H1 (cell line): ENCODE results near the gene TBX21. TPM values are rescaled to one million over a fixed set of nuclear protein-coding genes. Genes with fewer than 3 reads are reported as not detected.

Experiments used
- CTCF ChIA-PET: fragments of 300-600 bp; sonication (Branson Sonifier 250); formaldehyde crosslinking; loops from one replicate; lab custom pipeline; 2021; ENCODE audit not compliant: partially characterized antibody; lab: Charles Lee
- POLR2A ChIA-PET: fragments of 300-600 bp; sonication (Branson Sonifier 250); formaldehyde crosslinking; loops from one replicate; lab custom pipeline; 2021; ENCODE audit warnings: inconsistent platforms; ENCODE audit not compliant: partially characterized antibody; lab: Charles Lee
- DNase-seq, 2 experiments: peaks; one replicate each; pipeline versions ENCODE4 v3.0.0 to v3.0.0-alpha.2; 2010 to 2022; ENCODE audit warnings: low spot score in 2 of 2, low read depth in 1 of 2, mixed read lengths in 1 of 2
- FAIRE-seq: peaks from 2 replicates; lab custom pipeline; 2011; peaks lifted over from hg19 to GRCh38; lab: Jason Lieb, UNC
- H2AFZ ChIP-seq: 2 replicates; pipeline ENCODE4 v1.8.1; 2012; ENCODE audit warnings: low read length, inconsistent platforms
- H2AK5ac ChIP-seq: 2 replicates; pipeline ENCODE4 v1.6.1; 2013; ENCODE audit warnings: low read depth, low read length
- H2BK120ac ChIP-seq: replicated peaks from 2 replicates; pipeline ENCODE3; 2013; ENCODE audit warnings: low read depth, low read length, inconsistent platforms
- H2BK12ac ChIP-seq: 2 replicates; pipeline ENCODE4 v1.6.1; 2013; ENCODE audit warnings: low read depth, low read length
- H2BK15ac ChIP-seq: 2 replicates; pipeline ENCODE4 v1.6.1; 2013; ENCODE audit warnings: low read length
- H2BK20ac ChIP-seq: 2 replicates; pipeline ENCODE4 v1.6.1; 2013; ENCODE audit warnings: low read length
- H2BK5ac ChIP-seq: 2 replicates; pipeline ENCODE4 v1.6.1; 2013; ENCODE audit warnings: low read depth, low read length
- H3K14ac ChIP-seq: 2 replicates; pipeline ENCODE4 v1.6.1; 2013; ENCODE audit warnings: inconsistent platforms; ENCODE audit not compliant: insufficient read length
- H3K18ac ChIP-seq: 2 replicates; pipeline ENCODE4 v1.6.1; 2013; ENCODE audit warnings: low read length; ENCODE audit errors: extremely low read depth
- H3K23ac ChIP-seq: 2 replicates; pipeline ENCODE4 v1.6.1; 2013; ENCODE audit warnings: inconsistent platforms; ENCODE audit not compliant: insufficient read length
- H3K23me2 ChIP-seq: 2 replicates; pipeline ENCODE4 v1.6.1; 2013; ENCODE audit warnings: low read depth, low read length
- H3K27ac ChIP-seq: 2 replicates; pipeline ENCODE4 v1.6.1; 2011; ENCODE audit warnings: low read depth, low read length, inconsistent platforms
- H3K27me3 ChIP-seq, 4 experiments: replicated peaks in 1 of 4; 1 replicate in 1 of 4; 2 replicates in 3 of 4; pipeline versions ENCODE4 v1.6.1 to v1.8.1; 2011 to 2013; ENCODE audit warnings: low read length in 3 of 4, mild to moderate bottlenecking in 3 of 4, inconsistent platforms in 2 of 4, mixed read lengths in 2 of 4, moderate library complexity in 1 of 4; ENCODE audit not compliant: control insufficient read depth in 3 of 4, insufficient read depth in 3 of 4; ENCODE audit errors: extremely low read depth in 1 of 4
- H3K36me3 ChIP-seq, 4 experiments: 2 replicates each; pipeline versions ENCODE4 v1.6.1 to v1.8.1; 2011 to 2013; ENCODE audit warnings: mild to moderate bottlenecking in 4 of 4, low read length in 3 of 4, moderate library complexity in 2 of 4, control low read depth in 1 of 4, inconsistent platforms in 1 of 4; ENCODE audit not compliant: insufficient read depth in 4 of 4, control insufficient read depth in 2 of 4
- H3K4ac ChIP-seq: replicated peaks from 2 replicates; pipeline ENCODE3; 2013; ENCODE audit warnings: low read length, low read depth, mixed read lengths, inconsistent platforms; ENCODE audit not compliant: insufficient read length
- H3K4me1 ChIP-seq, 4 experiments: replicated peaks in 1 of 4; 1 replicate in 1 of 4; 2 replicates in 3 of 4; pipeline versions ENCODE4 v1.6.1 to v1.8.1; 2011 to 2013; ENCODE audit warnings: low read length in 3 of 4, inconsistent platforms in 2 of 4, mixed read lengths in 1 of 4; ENCODE audit not compliant: insufficient read depth in 4 of 4, control insufficient read depth in 3 of 4
- H3K4me2 ChIP-seq, 2 experiments: 2 replicates each; pipeline versions ENCODE4 v1.6.1 to v1.8.1; 2011 to 2013; ENCODE audit warnings: low read depth in 2 of 2, low read length in 2 of 2, control low read depth in 1 of 2, inconsistent platforms in 1 of 2, mild to moderate bottlenecking in 1 of 2; ENCODE audit not compliant: insufficient read depth in 1 of 2
- H3K4me3 ChIP-seq, 4 experiments: fragments of 200-600, 300-600 bp in 1 of 4; sonication (generic), shearing (Covaris generic), sonication (Bioruptor Twin) in 1 of 4; 2 replicates each; pipeline versions ENCODE4 v1.5.1 to v1.8.1; 2011 to 2016; ENCODE audit warnings: low read length in 4 of 4, low read depth in 3 of 4, control low read depth in 2 of 4, inconsistent platforms in 2 of 4, mild to moderate bottlenecking in 2 of 4, mixed read lengths in 1 of 4, moderate library complexity in 1 of 4; ENCODE audit not compliant: insufficient read depth in 2 of 4; ENCODE audit errors: extremely low read depth in 1 of 4
- H3K56ac ChIP-seq: replicated peaks from 2 replicates; pipeline ENCODE3; 2013; ENCODE audit warnings: low read depth, mild to moderate bottlenecking, mixed read lengths, low read length, inconsistent platforms; ENCODE audit not compliant: insufficient read length
- H3K79me1 ChIP-seq: 2 replicates; pipeline ENCODE4 v1.6.1; 2013; ENCODE audit warnings: low read depth, low read length, control low read depth
- H3K79me2 ChIP-seq, 2 experiments: 2 replicates each; pipeline versions ENCODE4 v1.6.1 to v1.8.1; 2012 to 2013; ENCODE audit warnings: low read length in 2 of 2, mild to moderate bottlenecking in 2 of 2, inconsistent platforms in 1 of 2; ENCODE audit not compliant: insufficient read depth in 2 of 2, control insufficient read depth in 1 of 2
- H3K9ac ChIP-seq, 4 experiments: replicated peaks in 1 of 4; 1 replicate in 1 of 4; 2 replicates in 3 of 4; pipeline versions ENCODE4 v1.6.1 to v1.8.1; 2011 to 2013; ENCODE audit warnings: low read depth in 3 of 4, low read length in 3 of 4, control low read depth in 2 of 4, mild to moderate bottlenecking in 2 of 4, moderate library complexity in 2 of 4, inconsistent platforms in 1 of 4; ENCODE audit errors: extremely low read depth in 1 of 4
- H3K9me3 ChIP-seq, 2 experiments: 2 replicates each; pipeline versions ENCODE4 v1.6.1 to v1.8.1; 2012 to 2013; ENCODE audit warnings: mild to moderate bottlenecking in 2 of 2, moderate library complexity in 2 of 2, control low read depth in 1 of 2, inconsistent platforms in 1 of 2, low read depth in 1 of 2, low read length in 1 of 2, mixed read lengths in 1 of 2; ENCODE audit not compliant: insufficient read depth in 2 of 2
- H4K20me1 ChIP-seq, 2 experiments: replicated peaks in 1 of 2; 2 replicates each; pipeline versions ENCODE3 to v1.8.1; 2011 to 2013; ENCODE audit warnings: inconsistent platforms in 2 of 2, low read length in 2 of 2, mild to moderate bottlenecking in 1 of 2; ENCODE audit not compliant: insufficient read depth in 2 of 2, control insufficient read depth in 1 of 2
- H4K5ac ChIP-seq: 2 replicates; pipeline ENCODE4 v1.6.1; 2013; ENCODE audit warnings: low read length, low read depth, mixed read lengths, inconsistent platforms; ENCODE audit not compliant: insufficient read length
- H4K8ac ChIP-seq: 2 replicates; pipeline ENCODE4 v1.8.0; 2013; ENCODE audit warnings: mild to moderate bottlenecking, moderate library complexity, low read length, inconsistent platforms; ENCODE audit not compliant: insufficient read depth; ENCODE audit errors: extremely low read depth
- H4K91ac ChIP-seq: replicated peaks from 2 replicates; pipeline ENCODE3; 2013; ENCODE audit warnings: low read length, mixed read lengths, inconsistent platforms; ENCODE audit not compliant: insufficient read length
- ASH2L ChIP-seq: fragments of 200-600, 300-600 bp; sonication (generic); IDR thresholded peaks from one replicate; pipeline ENCODE4 v1.7.1; 2017; ENCODE audit warnings: low read length
- EGR1 ChIP-seq: IDR thresholded peaks from 2 replicates; pipeline ENCODE4 v1.6.1; 2011; ENCODE audit warnings: low read depth, low read length, borderline replicate concordance
- SIRT6 ChIP-seq: IDR thresholded peaks from one replicate; pipeline ENCODE4 v1.7.1; 2012; ENCODE audit warnings: low read length, inconsistent platforms
- WGBS, 2 experiments: shearing (Covaris generic) in 1 of 2; methylation state at CpG; one replicate each; pipeline versions ENCODE4 v1.1.6 to v1.1.7; 2013 to 2015; ENCODE audit warnings: low lambda C conversion rate in 2 of 2, mixed read lengths in 2 of 2, inconsistent platforms in 1 of 2, low coverage in 1 of 2, missing lambda C conversion rate in 1 of 2; ENCODE audit not compliant: insufficient replicate concordance in 2 of 2, insufficient coverage in 1 of 2, insufficient read length in 1 of 2; ENCODE audit errors: extremely low coverage in 1 of 2, missing lambda C conversion rate in 1 of 2; 5-methylcytosine and 5-hydroxymethylcytosine counted together
- polyA plus RNA-seq, 7 experiments: library from polyadenylated mRNA; depleted of rRNA in 3 of 7; stranded (reverse) in 5 of 7; unstranded in 2 of 7; fragments of >200 nt in 5 of 7; fragments of 200-250 nt in 2 of 7; gene quantifications; 1 replicate in 5 of 7; 2 replicates in 1 of 7; 4 replicates in 1 of 7; pipeline versions ENCODE4 v1.2.1 to v1.2.3, GENCODE V29; 2011 to 2013; ENCODE audit warnings: missing spikeins in 2 of 7, mixed read lengths in 2 of 7
- total RNA-seq: library from RNA; stranded (reverse); fragmentation: NEBNext Ultra II Directional; extraction: Animal tissue kit (Norgen Biotek cat#: 25700); gene quantifications from 2 replicates; pipeline ENCODE4 v1.2.1, GENCODE V29; 2021

The TBX21 gene
- total and polyA plus RNA-seq, 2 of the 8 experiments (the other 6 are each of a cell fraction or from before 2014, with no cell fraction given): not detected

GRCh38 chr17:47703191-47703591 is 29.8 kb upstream of the TBX21 start:
- Histone ChIP-seq H2BK15ac (no peak overlapping the region), H3K18ac (no peak overlapping the region), H3K56ac (no peak overlapping the region), H3K27ac (no peak overlapping the region), H3K79me1 (no peaks in the 10 kb centered on the region), H3K4me1 (peaks cover 0 to 3% (median 0%) of the 10 kb centered on the region in 4 experiments; a peak in 2 of 7 replicates), H4K5ac (no peak overlapping the region), H2BK12ac (no peak overlapping the region), H2BK120ac (no peak overlapping the region), H3K9ac (no peak overlapping the region), H3K27me3 (peaks cover 0 to 5% (median 2%) of the 10 kb centered on the region in 4 experiments; a peak in 3 of 7 replicates), H2BK5ac (no peak overlapping the region), H4K91ac (no peak overlapping the region), H2AK5ac (no peak overlapping the region), H3K9me3 (no peaks in the 10 kb centered on the region), H3K79me2 (no peaks in the 10 kb centered on the region), H2AFZ (no peak overlapping the region), H4K8ac (no peak overlapping the region), H3K23me2 (no peaks in the 10 kb centered on the region; the same call in 1 of the 2 replicates), H3K14ac (no peak overlapping the region), H3K4ac (no peak overlapping the region), H3K4me3 (no peak overlapping the region), H3K36me3 (no peaks in the 10 kb centered on the region), H2BK20ac (no peak overlapping the region), H3K4me2 (no peak overlapping the region), H3K23ac (no peak overlapping the region), H4K20me1 (peaks cover 0 to 2% of the 10 kb centered on the region in 2 experiments)
- ChIA-PET CTCF (interaction anchor here (1.6 to 19.8 kb wide), 2 partner anchors 15 to 32 kb away, joined by 5 to 441 read pairs; partner anchors contain the start of gene TBX21), POLR2A (interaction anchor here (1.2 to 1.6 kb wide), 3 partner anchors 10 to 38 kb away, joined by 3 to 4 read pairs (median 3); no protein-coding TSS in a partner anchor)
- FAIRE-seq (no peak), DNase-seq (no peak)
- 89% methylated on average over 13 of the region's 15 CpGs; no CpG with 5 or more reads in 1 of the 2 experiments for WGBS, 2 experiments
- TF ChIP-seq EGR1 (no peak), ASH2L (no peak), SIRT6 (no peak)
